ENCODE measurements around the gene SPTBN5. TPM values are rescaled to one million over a fixed set of nuclear protein-coding genes. Genes with fewer than 3 reads are reported as not detected.

The SPTBN5 gene
- total RNA-seq, 1 donor from 2014 or later, result 1.7 TPM

DNA sequence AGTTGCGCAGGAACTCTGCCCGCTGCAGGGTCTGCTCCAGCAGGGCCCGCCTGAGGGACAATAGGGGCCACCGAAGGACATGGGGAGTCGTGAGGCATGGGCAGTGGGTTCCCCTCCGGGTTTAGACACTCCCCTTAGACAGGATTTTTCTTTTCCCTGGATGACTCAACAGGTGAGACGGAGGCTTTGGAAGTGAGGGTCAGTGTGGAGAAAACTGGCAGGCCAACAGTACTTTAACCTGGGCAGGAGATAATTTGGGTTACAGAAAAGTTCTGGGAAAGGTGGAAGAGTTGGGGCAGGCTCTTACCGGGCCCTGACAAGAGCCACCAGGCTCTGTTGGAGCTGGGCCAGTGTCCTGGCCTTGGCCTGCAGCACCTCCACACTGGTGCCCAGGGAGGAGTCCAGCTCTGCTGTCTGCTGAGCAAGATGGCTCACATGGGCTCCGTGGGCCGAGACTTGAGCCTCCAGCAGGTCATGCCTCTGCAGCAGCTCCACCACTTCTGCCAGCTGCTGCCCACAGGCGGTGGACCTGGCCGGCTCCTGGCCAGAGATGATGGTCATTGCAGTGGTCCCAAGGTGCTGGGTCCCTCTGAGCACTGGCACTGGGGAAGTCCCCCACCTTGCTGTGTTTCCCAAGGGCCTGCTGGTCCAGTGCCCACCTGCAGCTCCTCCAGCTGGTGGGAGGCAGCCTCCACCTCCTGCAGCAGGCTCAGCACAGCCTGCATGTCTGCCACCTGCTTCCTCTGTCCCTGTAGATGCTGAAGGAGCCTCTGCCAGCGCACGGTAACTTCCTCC, 11.0 kb downstream of the SPTBN5 start:
- DNase-seq, result no peak

DNA sequence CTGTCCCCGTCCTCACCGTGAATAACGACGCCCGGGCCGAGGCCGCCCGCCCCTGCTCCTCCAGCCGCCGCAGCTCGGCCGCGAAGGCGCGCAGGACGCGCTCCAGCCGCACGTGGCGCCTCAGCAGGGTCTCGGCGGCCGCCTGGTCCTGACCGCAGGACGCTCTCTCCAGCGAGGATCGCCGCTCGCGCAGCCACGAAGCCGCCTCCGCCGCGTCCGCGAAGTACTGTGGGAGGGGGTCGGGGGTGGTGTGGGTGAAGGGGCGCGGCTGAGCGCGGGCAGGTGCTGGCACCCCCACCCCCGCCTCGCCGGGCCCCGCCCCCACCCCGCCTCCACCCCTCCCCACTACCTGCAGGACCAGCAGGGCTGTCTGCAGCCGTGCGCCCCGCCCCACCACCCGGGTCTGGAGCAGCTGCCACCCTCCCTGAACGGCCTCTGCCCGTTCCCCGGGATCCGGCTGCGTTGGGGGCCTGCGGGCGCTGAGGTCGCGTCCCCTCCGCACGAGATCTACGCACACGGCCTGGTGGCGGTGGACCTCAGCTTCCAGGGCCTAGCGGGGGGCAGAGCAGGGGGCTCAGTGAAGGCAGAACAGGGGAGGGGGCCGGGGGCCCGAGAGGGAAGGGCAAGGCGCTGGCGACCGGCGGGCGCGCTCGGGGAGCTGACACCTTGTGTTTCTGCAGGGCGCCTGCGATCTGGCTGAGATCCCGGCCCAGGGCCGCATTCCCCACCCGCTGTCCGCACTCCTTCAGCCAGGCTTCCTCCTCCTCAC, 11.7 kb downstream of the SPTBN5 start:
- DNase-seq, result no peak

GRCh38 chr15:41881550-41881919, 12.3 kb downstream of the SPTBN5 start:
- DNase-seq, result no peak

DNA sequence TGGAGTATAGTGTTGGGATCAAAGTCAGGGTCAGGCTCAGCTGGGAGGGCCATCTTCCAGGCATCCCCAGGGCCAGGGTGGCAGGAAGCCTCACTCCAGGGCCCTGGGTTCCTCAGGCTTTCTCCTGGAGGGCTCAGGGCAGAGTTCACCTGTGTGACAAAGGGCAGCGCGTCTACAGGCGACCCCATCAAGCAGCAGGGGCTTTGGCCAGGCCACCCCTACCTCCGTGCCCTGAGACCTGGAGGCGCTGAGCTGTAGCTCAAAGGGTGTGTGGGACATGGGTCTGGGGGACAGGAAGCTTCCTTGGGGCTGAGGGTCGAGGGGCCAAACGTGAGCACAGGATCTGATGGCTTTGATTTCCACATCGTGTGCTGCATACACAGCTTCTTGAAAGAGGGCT, 12.8 kb downstream of the SPTBN5 start:
- no peak for DNase-seq

- DNase-seq, result no peak
These were observed 13.5 kb downstream of the SPTBN5 start for GRCh38 chr15:41880156-41880877.

DNA sequence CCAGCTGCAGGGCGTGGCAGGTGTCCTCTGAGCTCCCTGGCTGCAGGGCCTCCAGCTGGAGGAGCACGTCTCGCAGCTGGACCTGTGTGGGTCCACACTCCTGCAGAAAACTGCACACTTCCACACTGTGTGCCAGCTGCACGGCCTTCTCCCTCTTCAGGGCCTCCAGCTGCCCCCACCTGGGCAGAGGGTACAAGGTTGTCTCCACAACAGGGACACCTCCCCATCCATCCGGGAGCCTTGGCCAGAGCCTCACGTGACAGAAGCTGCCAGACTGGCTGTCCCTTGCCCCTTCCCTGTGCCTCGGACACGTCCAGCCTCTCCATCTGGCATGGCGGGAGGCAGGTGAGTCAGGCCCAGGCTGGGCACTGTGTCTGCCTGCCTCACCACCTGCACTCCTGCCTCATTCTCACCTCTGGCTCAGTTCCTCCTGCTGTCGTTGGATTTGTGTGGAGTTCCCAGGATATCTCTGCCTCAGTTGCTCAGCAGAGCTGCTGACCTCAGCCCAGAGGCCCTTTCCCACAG, 14.5 kb downstream of the SPTBN5 start:
- no peak for DNase-seq

DNA sequence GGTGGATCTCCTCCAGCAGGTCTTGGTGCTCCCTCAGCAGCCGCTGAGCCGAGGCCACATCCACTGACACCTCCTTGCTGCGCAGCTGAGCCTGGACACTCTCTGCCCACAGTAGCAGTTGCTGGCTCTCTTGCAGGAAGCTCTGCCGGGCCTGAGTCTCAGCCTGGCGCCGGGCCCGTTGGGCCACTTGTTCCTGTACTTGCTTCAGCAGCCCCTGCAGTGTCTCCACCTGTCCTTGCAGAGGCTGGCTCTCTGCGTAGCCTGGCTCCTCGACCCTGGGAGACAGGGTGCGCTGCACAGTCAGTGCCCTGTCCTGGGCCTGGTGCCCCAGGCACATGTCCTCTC, 15.5 kb downstream of the SPTBN5 start:
- no peak for DNase-seq

DNA sequence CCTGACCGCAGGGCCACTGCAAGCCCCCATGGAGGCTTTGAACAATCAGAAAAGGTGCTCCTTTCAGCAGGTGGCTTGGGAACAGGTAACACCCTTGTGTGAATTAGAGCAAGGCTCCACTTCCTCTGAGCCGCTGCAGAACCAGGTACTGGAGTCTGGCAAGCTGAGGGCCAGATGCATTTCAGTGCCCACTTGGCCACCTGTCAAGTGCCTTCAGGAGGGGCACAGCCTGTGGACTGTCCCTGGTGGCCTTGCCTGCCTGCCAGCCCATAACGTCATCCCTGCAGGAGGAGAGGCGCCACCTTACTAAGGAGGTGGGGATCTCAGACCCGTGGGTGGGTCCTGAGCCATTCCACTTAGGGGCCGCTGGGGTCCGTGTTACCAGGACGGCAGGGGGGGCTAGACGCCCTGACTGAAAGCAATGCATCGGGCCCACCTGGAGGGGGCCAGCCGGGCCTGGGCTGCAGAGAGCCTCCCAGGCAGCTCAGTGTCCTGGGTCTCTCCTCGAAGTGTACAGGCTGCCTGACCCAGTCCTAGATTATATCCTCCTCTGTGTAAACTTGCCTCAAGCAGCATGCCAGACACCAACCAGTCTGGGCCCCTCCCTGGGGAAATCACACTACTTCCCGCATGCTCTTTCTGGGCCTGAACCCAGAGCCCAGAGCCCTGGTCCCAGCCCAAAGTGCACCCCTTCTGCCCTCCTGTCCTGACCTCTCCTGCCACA, 16.1 kb downstream of the SPTBN5 start:
- DNase-seq, result no peak

GRCh38 chr15:41876689-41877088, 17.2 kb downstream of the SPTBN5 start:
- DNase-seq, result no peak

GRCh38 chr15:41876007-41876406, 17.8 kb downstream of the SPTBN5 start:
- DNase-seq, result no peak

DNA sequence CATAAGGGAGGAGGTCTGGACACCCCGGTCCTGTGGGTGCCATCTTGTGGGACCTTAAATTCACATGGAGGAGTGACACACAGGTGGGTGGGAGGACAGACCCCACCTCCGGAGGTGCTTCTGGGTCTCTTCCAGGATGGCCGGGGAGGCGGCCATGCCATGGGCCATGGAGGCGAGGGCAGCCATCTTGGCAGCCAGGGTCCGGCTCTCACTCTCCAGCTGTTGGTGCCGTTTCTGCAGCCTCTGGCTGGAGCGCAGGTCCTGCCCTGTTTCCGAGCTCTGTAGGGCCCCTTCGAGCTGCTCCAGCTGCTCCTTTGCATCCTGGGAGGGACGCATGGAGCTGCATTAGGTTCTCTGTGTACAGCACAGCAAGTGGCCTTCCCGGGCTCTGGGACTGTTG, 19.1 kb downstream of the SPTBN5 start:
- no peak for DNase-seq

DNA sequence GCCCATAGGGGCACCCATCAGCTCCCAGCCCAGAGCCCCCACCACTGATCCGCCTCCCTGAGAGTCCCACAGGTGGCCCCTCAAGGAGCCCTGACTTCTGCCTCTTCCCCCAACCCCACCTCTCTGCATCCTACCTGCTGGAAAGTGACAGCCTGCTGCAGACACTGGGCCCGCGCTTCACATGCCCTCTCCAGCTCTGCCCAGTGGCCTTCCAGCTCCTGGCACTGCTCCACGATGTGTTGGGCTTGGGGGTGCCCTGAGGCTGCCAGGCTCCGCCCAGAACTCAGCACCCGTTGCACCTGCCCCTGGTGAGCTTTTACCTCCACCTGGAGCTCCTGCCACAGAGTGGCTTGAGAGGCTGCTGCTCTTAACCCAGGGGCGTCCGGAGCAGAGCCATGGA, 20.1 kb downstream of the SPTBN5 start:
- DNase-seq, result no peak

GRCh38 chr15:41872166-41872747, 21.6 kb downstream of the SPTBN5 start:
- DNase-seq, result no peak

DNA sequence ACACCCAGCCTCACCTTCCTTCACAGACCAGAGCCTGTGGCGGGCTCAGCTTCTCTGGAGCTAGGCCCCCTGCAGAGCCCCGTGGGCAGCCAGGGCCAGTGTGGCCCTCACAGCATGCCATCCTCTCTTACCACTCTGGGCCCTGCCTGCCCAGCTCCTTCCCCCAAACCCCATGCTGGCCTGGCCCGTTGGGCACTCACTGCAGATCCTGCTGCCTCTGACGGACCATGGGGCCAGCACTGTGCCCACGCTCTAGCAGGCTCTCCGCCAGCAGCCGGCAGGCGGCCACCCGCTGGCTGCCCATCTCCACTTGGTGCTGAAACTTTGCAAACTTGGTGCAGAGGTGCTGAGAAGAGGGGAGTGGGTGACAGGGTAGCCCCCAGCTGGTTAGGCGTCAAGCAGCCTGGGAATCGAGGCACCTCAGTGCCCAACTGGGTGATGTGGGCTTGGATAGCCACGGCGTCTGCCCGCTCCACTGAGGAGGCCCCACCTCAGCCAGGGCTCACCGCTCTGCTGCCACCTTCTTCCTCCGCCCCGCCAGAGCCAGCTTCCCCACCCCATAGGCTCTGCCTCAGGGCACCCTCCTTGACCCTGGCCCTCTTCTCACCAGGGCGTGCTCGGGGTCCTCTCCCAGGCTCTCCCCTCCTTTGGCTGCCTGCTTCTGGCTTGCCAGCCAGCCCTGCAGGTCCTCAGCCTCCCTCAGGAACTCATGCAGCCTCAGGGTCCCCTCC, 22.5 kb downstream of the SPTBN5 start:
- DNase-seq, result no peak

- DNase-seq, result no peak
These were observed 23.2 kb downstream of the SPTBN5 start for GRCh38 chr15:41870689-41871081.

- no peak for DNase-seq
These were observed 23.8 kb downstream of the SPTBN5 start for GRCh38 chr15:41869770-41870688.

DNA sequence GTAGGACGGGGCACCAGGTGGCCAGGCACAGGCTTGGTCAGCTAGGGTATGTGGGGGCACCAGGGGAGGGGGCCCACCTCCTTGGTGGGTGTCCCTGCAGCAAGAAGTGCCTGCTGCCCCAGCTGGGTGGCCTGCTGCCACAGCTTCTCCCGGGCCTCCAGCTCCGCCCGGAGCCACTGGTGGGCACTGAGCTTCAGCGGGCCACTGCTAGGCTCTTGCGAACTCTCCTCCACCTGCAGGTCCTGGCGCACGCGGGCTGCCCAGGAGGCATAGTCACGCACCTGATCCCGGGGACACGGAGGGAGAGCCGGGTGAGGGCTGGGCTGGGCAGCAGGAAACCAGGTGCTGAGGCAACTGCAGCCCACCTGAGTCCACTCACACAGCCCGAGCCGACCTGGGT, 25.5 kb downstream of the SPTBN5 start:
- DNase-seq, result no peak

GRCh38 chr15:41866872-41867579, 26.8 kb downstream of the SPTBN5 start:
- no peak for DNase-seq

GRCh38 chr15:41866263-41866703, 27.6 kb downstream of the SPTBN5 start:
- DNase-seq, result no peak

Data from skin of body (tissue), 2 donors.